Measurements from ENCODE around the gene GSK3A.

The GSK3A gene

DNA sequence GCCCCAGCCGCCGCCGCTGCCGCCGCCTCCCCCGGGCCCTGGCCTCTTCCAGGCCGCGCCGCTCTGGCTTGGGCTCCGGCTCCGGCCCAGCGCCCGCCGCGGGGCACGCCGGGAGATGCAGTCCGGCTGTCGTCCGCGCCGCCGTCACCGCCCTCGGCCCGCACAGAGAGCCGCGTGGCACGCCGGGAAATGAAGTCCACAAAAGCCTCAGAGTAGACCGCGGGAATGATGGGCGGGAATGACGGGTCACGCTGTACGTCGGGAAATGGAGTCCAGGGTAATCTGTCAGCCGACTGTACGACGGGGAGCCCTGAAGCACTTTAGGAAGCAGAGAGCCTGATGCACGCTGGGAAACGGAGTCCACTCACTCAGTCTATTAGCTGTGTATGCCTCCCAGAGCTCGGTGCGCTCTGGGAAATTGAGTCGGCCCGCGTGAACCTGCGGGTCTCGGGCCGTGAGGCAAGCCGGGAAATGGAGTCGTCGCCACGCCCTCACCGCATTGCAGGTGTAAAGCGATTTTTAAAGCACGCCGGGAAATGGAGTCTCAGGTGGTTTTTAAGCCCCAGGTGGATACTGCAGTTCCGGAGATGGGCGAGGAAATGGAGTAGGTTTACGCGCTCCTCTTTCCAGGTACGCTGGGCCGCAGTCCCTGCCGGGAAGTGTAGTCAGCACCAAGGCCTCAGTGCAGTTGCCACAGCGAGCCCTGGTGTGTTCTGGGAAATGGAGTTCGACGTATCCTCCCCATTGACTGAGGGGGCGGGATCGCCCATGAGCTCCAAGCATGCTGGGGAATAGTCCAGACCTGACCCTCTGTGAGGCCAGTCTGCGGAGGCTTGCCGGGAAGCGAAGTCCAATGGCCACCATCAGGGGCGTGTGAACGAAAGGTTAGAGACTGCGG, at the start of gene GSK3A:
GSK3A (minus strand) TSS at position 91 of the 898 bp plus-strand sequence. CDS start 137 bp downstream, outside the sequence.
- DNase-seq: peak; percentile 94

GRCh38 chr19:42291435-42291810, 49.0 kb upstream of the GSK3A start:
- DNase-seq: no peak

- DNase-seq: no peak
These were observed 48.4 kb upstream of the GSK3A start for GRCh38 chr19:42290523-42291434.

- DNase-seq: no peak
These were observed 47.7 kb upstream of the GSK3A start for GRCh38 chr19:42290136-42290522.

- no peak for DNase-seq
These were observed 47.2 kb upstream of the GSK3A start for GRCh38 chr19:42289556-42290041.

DNA sequence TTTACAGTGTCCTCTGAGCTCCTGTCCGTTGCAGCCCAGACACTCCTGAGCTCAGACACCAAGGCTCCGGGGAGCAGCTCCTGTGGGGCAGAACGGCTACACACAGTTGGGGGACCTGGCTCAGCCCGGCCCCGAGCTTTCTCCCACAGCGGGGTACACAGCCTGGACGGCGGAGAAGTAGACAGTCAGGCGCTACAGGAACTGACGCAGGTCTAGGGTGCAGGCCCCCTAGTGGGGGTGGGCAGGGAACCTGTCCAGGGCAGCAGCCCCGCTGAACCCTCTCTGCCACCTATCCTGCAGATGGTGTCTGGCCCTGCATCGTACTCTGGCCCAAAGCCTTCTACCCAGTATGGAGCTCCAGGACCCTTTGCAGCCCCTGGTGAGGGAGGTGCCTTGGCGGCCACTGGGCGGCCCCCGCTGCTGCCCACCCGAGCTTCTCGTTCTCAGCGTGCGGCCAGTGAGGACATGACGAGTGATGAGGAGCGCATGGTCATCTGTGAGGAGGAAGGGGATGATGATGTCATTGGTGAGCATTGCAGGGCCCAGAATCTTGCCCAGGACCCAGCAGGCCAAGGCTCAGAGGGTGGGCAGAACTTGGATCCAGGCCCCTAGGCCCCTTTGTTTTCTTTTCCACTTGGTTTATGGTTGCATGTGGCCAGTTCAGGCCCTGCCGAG, 46.6 kb upstream of the GSK3A start:
- no peak for DNase-seq

- DNase-seq: no peak
These were observed 46.0 kb upstream of the GSK3A start for GRCh38 chr19:42288387-42288786.

GRCh38 chr19:42287827-42288107, 45.4 kb upstream of the GSK3A start:
- DNase-seq: no peak

DNA sequence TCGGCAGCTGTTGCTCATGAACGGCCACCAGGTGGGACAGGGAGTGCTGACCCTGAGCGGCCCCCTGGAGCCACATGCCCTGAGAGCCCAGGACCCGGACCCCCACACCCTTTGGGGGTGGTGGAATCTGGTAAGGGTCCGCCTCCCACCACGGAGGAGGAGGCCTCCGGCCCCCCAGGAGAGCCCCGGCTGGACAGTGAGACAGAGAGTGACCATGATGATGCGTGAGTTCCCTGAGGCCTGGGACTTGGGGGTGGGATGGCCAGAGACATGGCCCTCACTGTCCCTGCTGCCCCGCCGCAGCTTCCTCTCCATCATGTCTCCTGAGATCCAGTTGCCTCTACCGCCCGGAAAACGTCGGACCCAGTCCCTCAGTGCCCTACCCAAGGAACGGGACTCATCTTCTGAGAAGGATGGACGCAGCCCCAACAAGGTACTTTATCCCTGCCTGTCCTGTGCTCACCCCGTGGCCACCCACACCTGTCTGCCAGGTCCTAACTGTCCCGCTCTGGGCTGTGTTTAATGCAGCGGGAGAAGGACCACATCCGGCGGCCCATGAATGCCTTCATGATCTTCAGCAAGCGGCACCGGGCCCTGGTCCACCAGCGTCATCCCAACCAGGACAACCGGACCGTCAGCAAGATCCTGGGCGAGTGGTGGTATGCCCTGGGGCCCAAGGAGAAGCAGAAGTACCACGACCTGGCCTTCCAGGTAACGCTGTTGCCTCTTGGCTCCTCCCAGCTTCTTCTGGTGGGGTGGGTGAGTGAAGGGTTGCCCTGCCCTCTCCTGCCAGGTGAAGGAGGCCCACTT, 44.8 kb upstream of the GSK3A start:
- no peak for DNase-seq

GRCh38 chr19:42286349-42287016, 44.1 kb upstream of the GSK3A start:
- DNase-seq: no peak

- DNase-seq: no peak
These were observed 43.6 kb upstream of the GSK3A start for GRCh38 chr19:42285988-42286348.

- no peak for DNase-seq
These were observed 43.1 kb upstream of the GSK3A start for GRCh38 chr19:42285541-42285941.

- DNase-seq: no peak
These were observed 42.4 kb upstream of the GSK3A start for GRCh38 chr19:42284591-42285341.

GRCh38 chr19:42284066-42284501, 41.7 kb upstream of the GSK3A start:
- peak; percentile 79 for DNase-seq

- peak; percentile 96 for DNase-seq
These were observed 41.0 kb upstream of the GSK3A start for GRCh38 chr19:42283188-42284065.

- DNase-seq: no peak
These were observed 40.4 kb upstream of the GSK3A start for GRCh38 chr19:42282819-42283187.

- DNase-seq: no peak
These were observed 39.7 kb upstream of the GSK3A start for GRCh38 chr19:42281827-42282762.

DNA sequence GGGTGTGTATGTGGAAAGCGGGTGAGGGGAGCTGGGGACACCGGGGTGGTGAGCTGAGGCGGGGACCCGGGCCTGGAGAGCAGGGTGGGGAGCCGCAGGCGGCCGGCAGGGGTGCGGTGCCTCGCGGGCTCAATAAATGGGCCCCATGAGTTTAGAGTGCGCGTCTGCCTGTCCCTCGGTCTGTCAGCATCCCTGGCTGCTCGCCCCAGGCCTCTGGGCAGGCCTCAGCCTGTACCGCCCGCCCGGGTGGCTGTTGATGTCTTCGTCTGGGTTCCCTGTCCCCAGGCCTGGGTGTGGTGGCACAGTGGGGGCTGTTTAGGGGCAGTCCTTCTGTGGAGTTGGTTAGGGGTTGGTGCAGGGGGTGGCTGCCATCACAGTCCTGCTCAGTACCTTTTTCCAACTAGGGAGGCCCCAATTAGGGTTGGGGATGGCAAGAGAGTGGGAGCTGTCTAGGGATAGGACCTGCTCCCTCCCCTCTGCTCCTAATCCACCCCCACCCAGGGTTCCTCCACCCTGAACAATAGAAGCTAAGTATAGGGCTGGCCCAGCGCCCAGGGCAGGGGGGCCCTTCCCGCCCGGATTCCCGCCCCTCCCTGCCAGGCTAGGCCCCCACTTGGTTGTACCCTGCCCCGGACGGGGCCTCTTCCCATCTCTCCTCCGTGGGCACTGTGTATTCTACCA, 38.9 kb upstream of the GSK3A start:
- DNase-seq: no peak

Data from activated effector memory CD4-positive, alpha-beta T cell treated with Interleukin-2 at 50 U/mL for 16 hours (primary cell).